H9 (cell line): ENCODE results near the gene PRSS27. TPM values are rescaled to one million over a fixed set of nuclear protein-coding genes. Genes with fewer than 3 reads are reported as not detected.

Source experiments
- DNase-seq: peaks from one replicate; pipeline ENCODE4 v3.0.0-alpha.2; 2017
- H2AFZ ChIP-seq: one replicate; pipeline ENCODE4 v1.6.1; 2013; ENCODE audit warnings: mild to moderate bottlenecking, low read length, control low read depth, moderate library complexity
- H2AK5ac ChIP-seq: 2 replicates; pipeline ENCODE4 v1.6.1; 2013; ENCODE audit warnings: low read length, control low read depth, mixed read lengths; ENCODE audit not compliant: insufficient read length
- H2BK120ac ChIP-seq: one replicate; pipeline ENCODE4 v1.6.1; 2013; ENCODE audit warnings: low read depth, mild to moderate bottlenecking, low read length, control low read depth, inconsistent platforms; ENCODE audit not compliant: poor library complexity, severe bottlenecking
- H2BK12ac ChIP-seq: 2 replicates; pipeline ENCODE4 v1.6.1; 2013; ENCODE audit warnings: low read length, control low read depth, mixed read lengths, low read depth; ENCODE audit not compliant: insufficient read length
- H2BK15ac ChIP-seq: 2 replicates; pipeline ENCODE4 v1.6.1; 2013; ENCODE audit warnings: low read depth, low read length, control low read depth
- H2BK20ac ChIP-seq: one replicate; pipeline ENCODE4 v1.6.1; 2013; ENCODE audit warnings: low read depth, mild to moderate bottlenecking, low read length, control low read depth, inconsistent platforms; ENCODE audit not compliant: poor library complexity, severe bottlenecking
- H2BK5ac ChIP-seq: 2 replicates; pipeline ENCODE4 v1.6.1; 2013; ENCODE audit warnings: low read length, control low read depth, mixed read lengths; ENCODE audit not compliant: insufficient read length
- H3K14ac ChIP-seq: 2 replicates; pipeline ENCODE4 v1.6.1; 2013; ENCODE audit warnings: low read length, control low read depth; ENCODE audit not compliant: insufficient read depth
- H3K18ac ChIP-seq: 2 replicates; pipeline ENCODE4 v1.6.1; 2013; ENCODE audit warnings: low read depth, mild to moderate bottlenecking, mixed read lengths, low read length, control low read depth; ENCODE audit not compliant: insufficient read length
- H3K23ac ChIP-seq: 2 replicates; pipeline ENCODE4 v1.6.1; 2013; ENCODE audit warnings: low read length, control low read depth, mixed read lengths, low read depth; ENCODE audit not compliant: insufficient read length
- H3K23me2 ChIP-seq: 2 replicates; pipeline ENCODE4 v1.6.1; 2013; ENCODE audit warnings: low read depth, mild to moderate bottlenecking, mixed read lengths, low read length, control low read depth; ENCODE audit not compliant: insufficient read length, poor library complexity, severe bottlenecking
- H3K27ac ChIP-seq: 2 replicates; pipeline ENCODE4 v1.5.1; 2013; ENCODE audit warnings: low read length, control low read depth, mixed read lengths, low read depth; ENCODE audit not compliant: insufficient read length
- H3K27me3 ChIP-seq: 2 replicates; pipeline ENCODE4 v1.6.1; 2013; ENCODE audit warnings: low read length, control low read depth, inconsistent platforms; ENCODE audit not compliant: insufficient read depth
- H3K4ac ChIP-seq: 2 replicates; pipeline ENCODE4 v1.6.1; 2013; ENCODE audit warnings: low read depth, mild to moderate bottlenecking, control low read depth, inconsistent platforms, low read length, moderate library complexity
- H3K4me1 ChIP-seq: 2 replicates; pipeline ENCODE4 v1.6.1; 2013; ENCODE audit warnings: low read length, control low read depth, inconsistent platforms; ENCODE audit not compliant: insufficient read depth
- H3K4me2 ChIP-seq: 2 replicates; pipeline ENCODE4 v1.6.1; 2013; ENCODE audit warnings: low read length, control low read depth, mixed read lengths; ENCODE audit not compliant: insufficient read length, insufficient read depth
- H3K56ac ChIP-seq: 2 replicates; pipeline ENCODE4 v1.6.1; 2013; ENCODE audit warnings: low read depth, mild to moderate bottlenecking, mixed read lengths, low read length, control low read depth; ENCODE audit not compliant: insufficient read length
- H3K79me1 ChIP-seq: 2 replicates; pipeline ENCODE4 v1.6.1; 2013; ENCODE audit warnings: low read depth, mild to moderate bottlenecking, moderate library complexity, low read length, control low read depth, inconsistent platforms; ENCODE audit not compliant: insufficient read depth, poor library complexity, severe bottlenecking
- H3K79me2 ChIP-seq: 2 replicates; pipeline ENCODE4 v1.6.1; 2013; ENCODE audit warnings: low read length, control low read depth, inconsistent platforms; ENCODE audit not compliant: insufficient read depth
- H3K9ac ChIP-seq: 2 replicates; pipeline ENCODE4 v1.6.1; 2013; ENCODE audit warnings: low read length, control low read depth, mixed read lengths; ENCODE audit not compliant: insufficient read length; ENCODE audit errors: extremely low read depth
- H3K9me3 ChIP-seq: one replicate; pipeline ENCODE4 v1.6.1; 2013; ENCODE audit warnings: low read depth, low read length, inconsistent platforms; ENCODE audit not compliant: control insufficient read depth
- H3T11ph ChIP-seq: one replicate; pipeline ENCODE4 v1.6.1; 2013; ENCODE audit warnings: mild to moderate bottlenecking, low read length, control low read depth, inconsistent platforms
- H4K20me1 ChIP-seq: one replicate; pipeline ENCODE4 v1.6.1; 2013; ENCODE audit not compliant: control insufficient read depth, insufficient read length, insufficient read depth
- H4K5ac ChIP-seq: 2 replicates; pipeline ENCODE4 v1.6.1; 2013; ENCODE audit warnings: low read depth, mild to moderate bottlenecking, mixed read lengths, low read length, control low read depth; ENCODE audit not compliant: insufficient read length
- H4K8ac ChIP-seq: replicated peaks from 2 replicates; pipeline ENCODE4 v1.6.1; 2013; ENCODE audit warnings: low read length, control low read depth, mixed read lengths, low read depth; ENCODE audit not compliant: insufficient read length
- H4K91ac ChIP-seq: 2 replicates; pipeline ENCODE4 v1.6.1; 2013; ENCODE audit warnings: low read depth, mild to moderate bottlenecking, moderate library complexity, mixed read lengths, low read length, control low read depth; ENCODE audit not compliant: insufficient read length
- H3K27ac Mint-ChIP-seq, 3 experiments: 2 replicates in 2 of 3; 3 replicates in 1 of 3; pipeline ENCODE4 v1.8.0; 2020 to 2021; ENCODE audit warnings: mixed read lengths in 3 of 3, mild to moderate bottlenecking in 1 of 3, moderate library complexity in 1 of 3
- H3K27me3 Mint-ChIP-seq: 2 replicates; pipeline ENCODE4 v1.8.0; 2021; ENCODE audit warnings: low read depth, mild to moderate bottlenecking, moderate library complexity, mixed read lengths
- H3K36me3 Mint-ChIP-seq, 3 experiments: 2 replicates in 2 of 3; 3 replicates in 1 of 3; pipeline ENCODE4 v1.8.0; 2020 to 2021; ENCODE audit warnings: low read depth in 3 of 3, mixed read lengths in 3 of 3; ENCODE audit not compliant: insufficient read depth in 1 of 3
- H3K4me1 Mint-ChIP-seq, 2 experiments: 2 replicates each; pipeline ENCODE4 v1.8.0; 2020; ENCODE audit warnings: mixed read lengths in 2 of 2
- H3K4me3 Mint-ChIP-seq, 2 experiments: 2 replicates in 1 of 2; 3 replicates in 1 of 2; pipeline ENCODE4 v1.8.0; 2020 to 2021; ENCODE audit warnings: mild to moderate bottlenecking in 2 of 2, mixed read lengths in 2 of 2, moderate library complexity in 1 of 2
- H3K9me3 Mint-ChIP-seq, 2 experiments: 2 replicates in 1 of 2; 3 replicates in 1 of 2; pipeline ENCODE4 v1.8.0; 2020; ENCODE audit warnings: mild to moderate bottlenecking in 2 of 2, mixed read lengths in 2 of 2, moderate library complexity in 1 of 2
- CTCF ChIP-seq: fragments of 200-600 bp; sonication (generic); conservative IDR thresholded peaks from 3 replicates; pipeline ENCODE4 v1.8.0; 2021; ENCODE audit warnings: antibody characterized with exemption, mild to moderate bottlenecking
- WGBS: extraction: QIAGEN DNeasy Blood & Tissue Kit; methylation state at CpG from one replicate; pipeline ENCODE4 v1.1.7; 2013; ENCODE audit warnings: missing lambda C conversion rate, low lambda C conversion rate, mixed read lengths; ENCODE audit not compliant: insufficient read length; ENCODE audit errors: extremely low coverage; 5-methylcytosine and 5-hydroxymethylcytosine counted together
- total RNA-seq: library from RNA; stranded (reverse); gene quantifications from 2 replicates; pipeline ENCODE4 v1.2.1, GENCODE V29; 2021

Gene PRSS27
- total RNA-seq, 1 experiment from 2014 or later, result 5.0 TPM

GRCh38 chr16:2702871-2703745 lies 16.9 kb downstream of the PRSS27 start:
- no peak overlapping the region for H3K14ac ChIP-seq
- H4K5ac ChIP-seq, result no peak overlapping the region
- H4K8ac ChIP-seq, result no peak overlapping the region
- H3K9ac ChIP-seq, result no peak overlapping the region
- no peak overlapping the region for H3K56ac ChIP-seq
- H3K4ac ChIP-seq, result no peak overlapping the region
- no peaks in the 10 kb centered on the region for H3K4me1 Mint-ChIP-seq
- H2BK12ac ChIP-seq, result no peak overlapping the region
- no peak overlapping the region for H3K27ac ChIP-seq
- no peak overlapping the region for H3T11ph ChIP-seq
- H3K79me1 ChIP-seq, result no peaks in the 10 kb centered on the region
- H3K9me3 Mint-ChIP-seq, result no peaks in the 10 kb centered on the region
- no peak overlapping the region for H3K18ac ChIP-seq
- H3K4me1 ChIP-seq, result no peaks in the 10 kb centered on the region
- DNase-seq, result no peak
- H3K9me3 ChIP-seq, result no peaks in the 10 kb centered on the region
- no peak overlapping the region for H2BK5ac ChIP-seq
- H2BK120ac ChIP-seq, result no peak overlapping the region
- no peak overlapping the region for H2AFZ ChIP-seq
- H3K4me2 ChIP-seq, result no peak overlapping the region
- H3K23ac ChIP-seq, result no peak overlapping the region
- H2AK5ac ChIP-seq, result no peak overlapping the region
- no peak overlapping the region for H3K4me3 Mint-ChIP-seq
- peaks cover 3 to 29% (median 19%) of the 10 kb centered on the region in 3 experiments; a peak in 5 of 7 replicates for H3K36me3 Mint-ChIP-seq
- H3K23me2 ChIP-seq, result no peaks in the 10 kb centered on the region
- WGBS, result no CpG with 5 or more reads among the region's 28 CpGs
- H3K27ac Mint-ChIP-seq, result no peak overlapping the region; a peak in 1 of 7 replicates
- no peaks in the 10 kb centered on the region for H3K27me3 ChIP-seq
- no peaks in the 10 kb centered on the region for H3K79me2 ChIP-seq
- TF ChIP-seq CTCF, result no peak
- no peak overlapping the region for H2BK20ac ChIP-seq
- H3K27me3 Mint-ChIP-seq, result no peaks in the 10 kb centered on the region
- no peak overlapping the region for H2BK15ac ChIP-seq
- H4K91ac ChIP-seq, result no peak overlapping the region
- H4K20me1 ChIP-seq, result no peaks in the 10 kb centered on the region
